ENCODE results near the gene CHSY1.

The CHSY1 gene

DNA sequence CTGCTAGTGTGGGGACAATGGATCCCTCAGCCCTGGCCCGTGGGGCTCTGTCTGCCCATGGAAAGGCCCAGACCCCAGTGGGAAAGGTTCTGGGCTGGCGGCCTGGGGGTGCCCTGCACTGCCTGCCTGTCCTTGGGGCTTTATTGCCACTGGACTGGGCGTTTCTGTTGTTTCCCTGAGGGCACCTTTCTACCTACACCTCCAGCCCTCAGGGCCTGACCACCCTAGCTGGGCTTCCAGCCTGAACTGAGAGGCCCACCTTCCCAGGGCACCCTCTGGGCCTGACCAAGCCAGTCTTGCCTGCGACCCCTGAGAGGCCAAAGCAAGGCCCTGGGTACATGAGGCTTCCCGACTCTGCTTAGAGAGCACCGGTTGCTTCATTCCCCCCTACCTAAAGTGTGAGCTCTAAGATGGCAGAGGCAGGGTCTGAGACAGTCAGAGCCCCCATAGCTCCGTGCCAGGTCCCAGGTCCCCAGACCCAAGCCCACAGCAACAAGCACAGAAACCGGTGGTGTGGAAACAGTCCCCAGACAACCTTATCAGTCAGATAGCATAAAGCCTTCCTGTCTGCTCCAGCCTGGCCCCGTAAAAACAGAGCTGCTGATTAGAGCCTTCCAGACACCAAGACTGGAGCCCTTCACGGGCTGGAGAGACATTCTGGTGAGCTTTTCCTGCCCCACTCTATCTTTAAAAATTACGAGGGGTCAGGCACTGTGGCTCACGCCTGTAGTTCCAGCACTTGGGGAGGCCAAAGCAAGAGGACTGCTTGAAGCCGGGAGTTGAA lies 102.8 kb downstream of the CHSY1 start:
- no peak for DNase-seq

- no peak for DNase-seq
Measured at GRCh38 chr15:101148166-101148880, 103.5 kb downstream of the CHSY1 start.

DNA sequence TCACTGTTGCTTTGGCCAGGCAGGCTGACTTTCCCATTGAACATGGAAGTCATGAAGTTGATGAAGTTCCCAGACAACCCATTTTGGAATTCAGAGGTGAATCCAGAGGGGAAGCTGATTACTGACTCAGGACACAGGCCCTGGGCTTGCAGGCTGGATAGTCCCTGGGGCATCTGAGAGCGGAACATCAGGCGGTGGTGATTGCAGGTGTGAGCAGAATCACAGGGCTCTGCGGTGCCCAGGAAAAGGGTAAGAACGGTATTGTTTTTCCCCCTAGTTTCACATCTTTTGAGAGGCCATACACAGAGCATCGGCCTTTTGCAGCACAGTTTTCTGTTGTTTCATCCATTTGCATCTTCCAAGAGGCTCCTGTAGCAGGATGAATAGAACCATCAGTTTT lies 104.7 kb downstream of the CHSY1 start:
- no peak for DNase-seq

GRCh38 chr15:101146118-101146702 lies 105.6 kb downstream of the CHSY1 start:
- DNase-seq = no peak

- DNase-seq = no peak
Measured at GRCh38 chr15:101145362-101145761, 106.5 kb downstream of the CHSY1 start.

DNA sequence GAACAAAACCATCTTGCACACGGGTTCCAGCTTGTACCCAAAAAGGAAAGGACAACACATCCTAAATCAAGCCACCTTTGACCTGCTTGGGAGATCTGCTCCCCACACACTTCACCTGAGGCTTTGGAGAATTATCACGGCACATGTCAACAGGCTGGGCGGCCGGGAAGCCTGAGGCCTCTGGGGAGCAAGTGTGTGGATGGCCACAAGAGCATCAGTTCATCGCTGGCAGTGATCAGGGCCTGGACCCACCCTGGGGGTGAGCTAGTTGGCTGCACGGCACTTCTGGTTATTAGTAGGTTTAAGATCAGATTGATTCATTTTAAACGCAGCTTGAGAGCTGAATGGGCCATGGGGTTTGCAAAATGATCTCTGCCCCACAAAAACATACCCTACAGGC lies 108.5 kb downstream of the CHSY1 start:
- DNase-seq = no peak

- DNase-seq = no peak
Measured at GRCh38 chr15:101142711-101143110, 109.1 kb downstream of the CHSY1 start.

DNA sequence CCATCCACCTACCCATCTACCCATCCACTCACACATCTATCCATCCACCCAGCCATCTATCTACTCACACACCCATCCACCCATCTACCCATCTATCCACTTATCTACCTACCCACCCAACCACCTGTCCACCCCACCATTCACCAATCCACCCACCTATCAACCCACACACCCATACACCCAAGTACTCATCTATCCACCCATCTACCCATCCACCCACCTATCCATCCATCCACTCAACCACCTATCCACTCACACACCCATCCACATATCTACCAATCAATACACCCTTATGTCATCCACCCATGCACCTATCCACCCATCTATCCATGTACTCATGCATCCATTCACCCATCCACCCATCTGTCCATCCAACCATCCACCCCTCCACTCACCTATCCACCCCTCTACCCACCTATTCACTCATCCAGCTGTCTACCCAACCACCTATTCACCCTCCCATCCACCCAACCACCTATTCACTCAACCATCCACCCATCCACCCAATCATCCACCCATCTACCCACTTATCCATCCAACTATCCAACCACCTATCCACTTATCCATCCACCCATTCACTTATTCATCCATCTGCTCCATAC lies 109.8 kb downstream of the CHSY1 start:
- DNase-seq = no peak

DNA sequence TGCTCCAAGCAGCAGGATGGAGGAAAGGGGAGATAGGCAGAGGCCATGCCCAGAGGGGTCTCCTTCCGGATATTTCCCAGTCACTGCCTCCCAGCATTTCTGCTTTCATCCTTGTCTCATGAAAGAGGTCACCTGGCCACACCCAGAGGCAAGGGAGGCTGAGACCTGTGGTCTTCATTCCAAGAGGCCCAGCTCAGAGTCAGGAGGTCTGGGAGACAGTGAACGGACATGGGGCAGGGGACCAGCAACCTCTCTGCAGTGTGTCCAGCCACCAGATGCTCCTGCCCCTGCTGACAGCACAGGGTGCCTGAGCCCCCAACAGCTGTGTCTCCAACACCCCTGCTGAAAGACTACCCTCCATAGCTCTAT lies 111.2 kb downstream of the CHSY1 start:
- no peak for DNase-seq

- DNase-seq = no peak
Measured at GRCh38 chr15:101139986-101140696, 111.7 kb downstream of the CHSY1 start.

- DNase-seq = peak; percentile 14
Measured at GRCh38 chr15:101138913-101139880, 112.7 kb downstream of the CHSY1 start.

GRCh38 chr15:101138086-101138660 lies 113.7 kb downstream of the CHSY1 start:
- DNase-seq = no peak

- no peak for DNase-seq
Measured at GRCh38 chr15:101137312-101137940, 114.4 kb downstream of the CHSY1 start.

DNA sequence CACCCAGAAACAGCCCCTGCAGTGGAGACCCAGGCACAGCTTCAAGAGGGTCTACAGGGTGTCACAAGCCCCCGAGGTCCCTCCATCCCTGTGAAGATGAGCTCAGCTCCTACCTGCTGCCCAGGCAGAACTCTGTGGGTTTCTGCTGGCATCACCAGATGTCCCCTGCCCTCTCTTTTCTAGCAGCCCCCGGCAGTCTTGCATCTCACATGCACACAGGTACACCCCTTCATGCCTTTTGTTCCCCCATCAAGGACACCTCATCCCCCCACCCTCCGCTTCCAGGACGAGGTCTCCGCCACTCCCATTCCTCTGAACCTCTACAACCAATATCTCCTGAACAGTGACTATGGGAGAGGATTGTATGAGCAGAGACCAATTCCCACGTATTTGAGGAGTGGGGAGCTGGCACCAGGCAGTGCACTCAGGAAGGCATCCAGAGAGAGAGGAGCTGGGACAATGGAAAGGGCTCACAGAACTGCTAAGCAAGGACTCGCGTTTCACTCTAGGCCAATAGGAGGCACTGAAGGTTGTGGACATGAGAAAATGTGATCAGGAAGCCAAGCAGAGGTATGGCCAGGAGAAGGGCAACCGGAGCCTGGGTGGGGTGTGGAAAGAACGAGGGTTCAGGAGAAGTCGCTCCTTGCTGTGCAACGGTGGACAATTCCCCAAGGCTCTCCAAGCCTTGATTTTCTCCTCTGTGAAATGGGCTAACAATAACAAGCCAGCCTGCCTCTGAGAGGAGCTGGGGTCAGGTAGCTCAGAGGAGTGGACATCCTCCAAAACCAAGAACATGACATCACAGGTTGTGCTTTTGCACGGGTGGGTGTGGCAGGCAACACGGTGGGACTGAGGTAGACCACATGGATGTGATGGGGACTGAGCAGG lies 115.2 kb downstream of the CHSY1 start:
- DNase-seq = no peak

DNA sequence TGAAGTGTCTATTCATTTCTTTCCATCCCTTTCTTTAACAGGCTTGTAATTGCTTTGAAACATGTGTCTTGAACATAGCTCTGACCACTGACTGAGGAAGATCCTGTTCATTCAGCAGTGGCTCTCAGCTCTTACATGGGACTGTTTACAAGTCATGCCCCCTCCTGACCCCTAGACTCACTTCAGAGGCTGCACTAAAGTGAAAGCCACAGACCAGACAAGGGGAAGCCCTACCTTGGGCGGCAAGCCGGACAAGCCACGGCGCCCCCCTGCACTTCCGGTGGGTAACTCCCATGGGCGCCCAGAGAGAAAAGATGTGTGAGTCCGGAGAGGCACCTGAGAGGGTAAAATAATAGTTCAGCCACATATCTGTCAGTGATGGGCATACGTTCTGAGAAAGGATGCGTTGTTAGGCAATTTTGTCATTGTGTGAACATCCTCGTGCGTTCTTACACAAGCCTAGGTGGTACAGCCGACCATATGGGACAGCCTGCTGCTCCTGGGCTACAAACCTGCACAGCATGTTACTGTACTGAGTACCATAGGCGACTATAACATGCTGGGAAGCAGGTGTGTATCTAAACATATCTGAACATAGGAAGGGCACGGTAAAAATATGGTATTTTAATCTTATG lies 116.2 kb downstream of the CHSY1 start:
- no peak for DNase-seq

GRCh38 chr15:101134780-101135179 lies 117.1 kb downstream of the CHSY1 start:
- DNase-seq = no peak

DNA sequence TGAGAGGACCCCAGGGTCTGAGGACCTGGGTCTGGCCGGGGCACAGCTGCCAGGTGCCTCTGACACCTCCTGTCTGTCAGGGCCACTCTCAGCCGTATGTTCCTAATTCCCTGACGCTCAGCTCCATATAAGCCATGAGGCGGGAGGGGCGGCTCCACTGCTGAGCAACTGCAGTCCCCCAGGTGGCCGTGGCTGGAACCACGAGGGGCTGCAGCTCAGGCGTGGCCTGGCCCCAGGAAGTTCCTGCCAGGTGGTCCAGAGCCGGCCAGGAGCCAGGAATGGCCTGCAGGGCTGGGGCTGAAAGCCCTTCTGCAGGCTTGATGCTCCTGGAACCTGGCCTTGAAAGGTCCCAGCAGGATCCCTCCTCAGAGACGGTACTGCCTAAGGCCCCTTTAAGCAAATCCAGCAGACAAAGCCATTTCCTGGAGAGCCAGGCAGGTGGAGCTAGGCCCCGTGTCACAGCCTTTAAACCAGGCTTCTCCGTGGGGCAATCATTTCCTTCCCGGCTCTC lies 118.0 kb downstream of the CHSY1 start:
- DNase-seq = peak; percentile 75

- DNase-seq = no peak
Measured at GRCh38 chr15:101133181-101133460, 118.7 kb downstream of the CHSY1 start.

Measured in NCI-H345 (cell line).